Non-pigmented ciliary epithelial cell (primary cell): ENCODE results near the gene FAM117B.
"Not testable (repeated sequence)": the region's sequence is repeated elsewhere in the genome, so short reads cannot be mapped to it uniquely, and the experiment has no call there.

Experiments
- DNase-seq: peaks from one replicate; pipeline ENCODE4 v3.0.0-alpha.2; 2010; ENCODE audit warnings: low read depth

FAM117B gene

DNA sequence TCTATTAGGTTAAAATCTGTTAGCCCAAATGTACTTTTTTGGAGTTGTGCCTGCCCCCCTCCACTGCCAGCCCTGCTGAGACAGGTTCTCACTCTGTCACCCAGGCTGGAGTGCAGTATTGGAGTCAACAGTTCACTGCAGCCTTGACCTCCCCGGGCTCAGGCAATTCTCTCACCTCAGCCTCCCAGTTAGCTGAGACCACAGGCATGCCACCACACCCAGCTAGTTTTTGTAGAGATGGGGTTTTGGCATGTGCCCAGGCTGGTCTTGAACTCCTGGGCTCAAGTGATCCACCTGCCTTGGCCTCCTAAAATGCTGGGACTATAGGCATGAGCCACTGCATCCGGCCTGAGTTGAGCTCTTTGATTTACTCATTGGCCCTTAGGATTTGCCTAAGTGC is 126.1 kb downstream of the FAM117B start:
- DNase-seq = no peak

DNA sequence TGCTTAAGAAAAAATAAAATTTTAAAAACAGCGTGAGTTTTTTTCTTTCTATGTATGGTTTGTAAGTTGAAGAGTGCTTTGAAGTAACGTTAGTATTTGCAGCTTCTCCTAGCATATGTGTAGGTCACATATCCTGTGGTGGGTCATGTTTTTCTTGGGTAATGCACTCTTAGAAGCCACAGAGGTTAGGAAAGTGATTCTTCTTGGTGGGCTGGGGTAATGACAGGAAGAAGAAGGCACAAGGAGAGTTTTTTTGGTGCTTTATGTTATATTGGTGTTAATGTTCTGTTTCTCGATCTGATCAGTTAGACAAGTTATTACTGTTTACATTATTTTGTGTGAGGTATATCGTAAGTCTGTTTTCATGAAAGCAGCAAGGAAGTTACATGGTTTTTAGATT is 127.8 kb downstream of the FAM117B start:
- no peak for DNase-seq

DNA sequence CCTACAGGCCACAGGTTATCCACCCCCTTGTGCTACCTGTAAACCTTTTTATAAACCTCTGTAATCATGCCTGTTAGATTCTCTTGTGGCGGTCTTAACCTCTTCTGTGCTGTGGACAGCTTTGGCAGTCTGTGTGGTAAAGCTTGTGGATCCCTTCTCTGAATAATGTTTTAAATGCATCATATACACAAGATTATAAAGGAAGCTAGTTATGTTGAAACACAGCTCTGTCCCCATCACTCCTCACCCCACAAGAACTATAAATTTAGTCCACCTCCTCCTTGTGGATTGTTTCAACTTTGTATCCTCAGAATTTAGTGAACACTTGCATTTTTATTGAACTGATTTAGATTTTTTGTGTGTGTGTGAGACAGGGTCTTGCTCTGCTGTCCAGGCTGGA is 129.1 kb downstream of the FAM117B start:
- no peak for DNase-seq

DNA sequence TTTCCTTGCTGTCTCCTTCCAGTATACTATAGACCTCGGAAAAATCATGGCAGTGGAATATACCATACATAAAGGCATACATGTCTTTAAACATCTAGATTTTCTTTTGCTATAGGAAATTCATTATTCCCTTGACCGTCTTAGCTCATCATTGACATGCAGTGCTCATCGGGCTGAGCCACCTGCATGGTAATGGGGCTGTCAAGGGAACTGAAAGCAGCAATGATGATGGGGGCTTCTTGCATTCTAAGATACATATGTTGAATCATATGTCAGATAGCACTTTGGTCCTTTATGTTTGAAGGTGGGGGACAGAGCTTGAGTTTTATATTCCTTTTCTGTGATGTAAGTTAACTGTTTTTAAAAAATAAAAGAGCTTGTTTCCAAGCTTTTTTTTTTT is 130.2 kb downstream of the FAM117B start:
- DNase-seq = no peak

DNA sequence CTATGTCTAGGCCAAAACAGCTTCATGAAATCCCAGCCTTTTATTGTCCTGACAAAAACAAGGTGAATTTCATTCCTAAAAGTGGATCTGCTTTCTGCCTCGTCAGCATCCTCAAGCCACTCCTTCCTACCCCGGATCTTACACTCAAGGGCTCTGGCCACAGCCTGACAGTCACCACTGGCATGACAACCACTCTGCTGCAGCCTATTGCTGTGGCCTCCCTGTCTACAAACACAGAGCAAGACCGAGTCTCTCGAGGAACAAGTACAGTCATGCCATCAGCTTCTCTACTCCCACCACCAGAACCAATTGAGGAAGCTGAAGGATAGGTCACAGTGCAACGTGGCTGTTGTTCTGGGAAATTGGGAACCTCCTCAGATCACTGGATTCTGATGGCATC is 130.7 kb downstream of the FAM117B start:
- no peak for DNase-seq

DNA sequence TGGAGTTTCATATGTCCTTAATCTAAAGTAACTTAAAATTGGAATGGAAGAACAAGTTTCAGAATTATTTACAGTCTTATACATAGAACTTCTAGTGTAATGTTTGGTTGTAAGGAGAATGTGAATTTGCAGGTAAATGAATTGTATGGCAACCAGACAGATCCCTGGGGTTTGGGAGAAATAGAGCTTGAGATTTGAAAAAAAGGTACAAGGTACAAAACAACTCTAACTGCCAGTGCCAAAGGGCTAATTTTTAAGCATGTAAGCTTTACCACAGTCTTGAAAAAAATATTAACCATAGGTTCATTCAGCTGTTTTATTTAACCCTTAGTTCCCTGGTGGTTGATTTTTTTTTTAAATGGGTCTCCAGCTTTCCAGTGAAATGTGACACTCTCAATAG is 133.5 kb downstream of the FAM117B start:
- DNase-seq = no peak

DNA sequence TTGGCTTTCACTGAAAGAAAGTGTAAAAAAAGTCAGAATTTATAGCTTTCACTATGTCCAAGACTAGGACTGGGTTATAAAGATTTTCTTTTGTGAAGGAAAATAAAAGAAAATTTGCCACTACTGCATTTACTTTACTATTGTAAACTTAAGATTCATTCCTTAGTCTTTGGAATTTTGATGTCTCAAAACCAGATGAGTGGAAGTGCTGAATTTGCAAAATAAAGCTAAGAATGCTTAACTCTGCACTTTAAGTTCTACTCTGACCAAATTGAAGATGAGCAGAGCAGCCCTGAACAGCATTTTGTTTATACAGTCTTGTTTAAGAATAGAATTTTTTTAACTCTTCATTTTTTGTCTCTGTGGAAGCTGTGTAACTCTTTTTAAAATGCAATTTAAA is 134.4 kb downstream of the FAM117B start:
- no peak for DNase-seq

DNA sequence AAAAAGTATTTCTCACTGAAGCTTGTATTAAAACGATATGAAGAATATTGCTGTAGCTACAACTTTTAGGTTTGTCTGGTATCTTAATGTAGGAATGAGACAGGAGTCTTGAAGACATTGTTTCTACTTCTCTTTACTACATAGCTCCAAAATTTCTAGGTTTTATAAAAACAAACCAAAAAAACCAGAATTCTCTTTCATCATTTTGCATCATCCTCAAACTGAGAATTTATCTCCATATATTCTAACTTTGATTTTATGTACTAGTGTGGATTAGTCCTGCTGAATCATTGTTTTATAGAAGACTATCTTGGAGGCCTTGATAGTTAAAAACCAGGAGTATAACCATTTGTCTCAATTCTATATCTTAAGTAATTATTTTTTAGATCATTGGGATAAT is 136.6 kb downstream of the FAM117B start:
- DNase-seq = no peak

DNA sequence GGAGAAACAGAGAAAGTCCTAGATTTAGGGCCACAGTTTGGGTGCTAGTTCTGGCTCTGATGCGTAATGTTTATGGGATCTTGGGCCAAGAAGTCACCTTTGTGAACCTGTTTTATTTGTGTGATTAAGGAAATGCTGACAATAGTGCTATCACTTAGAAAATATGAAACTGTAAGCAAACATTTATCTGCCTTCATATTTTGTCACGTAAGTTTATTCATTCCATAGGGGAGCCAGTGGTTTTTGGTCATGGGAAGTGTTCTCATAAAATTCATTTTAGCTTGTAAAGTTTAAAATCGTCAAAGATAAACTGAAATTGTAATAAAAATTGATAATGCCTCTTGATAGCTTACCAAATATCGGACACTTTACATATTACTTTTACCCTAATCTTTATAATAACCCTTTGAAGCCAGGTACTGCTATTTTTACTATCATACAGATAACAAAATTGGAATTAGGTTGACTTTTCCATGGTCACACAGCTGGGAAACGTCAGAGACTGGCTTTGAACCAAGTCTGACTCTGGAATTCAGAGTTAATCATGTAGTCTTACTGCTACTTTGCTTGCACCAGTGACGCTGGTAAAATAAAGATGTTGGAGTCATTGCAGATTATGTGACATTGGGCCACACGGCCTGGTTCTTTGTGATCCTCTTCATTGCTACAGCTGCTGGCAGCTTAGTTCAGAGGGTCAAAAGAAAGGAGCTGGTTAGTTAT is 137.1 kb downstream of the FAM117B start:
- no peak for DNase-seq

DNA sequence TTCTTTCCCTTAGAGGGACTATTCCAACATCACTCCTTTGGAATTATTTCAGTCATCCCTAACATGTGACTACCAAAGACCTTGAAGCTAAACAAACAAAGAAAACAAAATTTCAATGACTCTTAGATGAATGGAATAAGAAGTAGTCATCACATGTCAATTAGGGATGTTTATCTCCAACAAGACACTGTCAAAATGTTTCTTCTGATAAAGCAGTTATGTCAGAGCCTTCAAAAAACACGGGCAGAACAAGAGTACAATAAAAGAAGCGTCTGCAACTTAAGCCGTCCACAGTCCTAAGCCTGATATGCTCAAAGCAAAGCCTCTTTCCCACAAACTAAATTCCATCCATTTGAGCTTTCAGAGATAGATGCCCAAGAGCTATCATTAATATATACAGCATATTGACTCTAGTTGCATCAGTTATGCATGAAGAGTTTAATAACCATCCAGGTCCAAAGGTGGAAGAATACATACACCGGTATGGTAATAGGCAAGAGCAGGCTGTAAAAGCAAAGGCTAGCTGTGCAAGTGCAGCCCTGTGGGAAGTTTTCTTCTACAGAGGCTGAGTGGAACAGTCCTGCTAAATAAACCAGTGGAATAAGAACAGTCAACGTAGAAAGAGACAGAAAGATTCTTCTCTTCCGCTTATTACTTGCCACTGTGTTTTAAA is 138.7 kb downstream of the FAM117B start:
- no peak for DNase-seq

DNA sequence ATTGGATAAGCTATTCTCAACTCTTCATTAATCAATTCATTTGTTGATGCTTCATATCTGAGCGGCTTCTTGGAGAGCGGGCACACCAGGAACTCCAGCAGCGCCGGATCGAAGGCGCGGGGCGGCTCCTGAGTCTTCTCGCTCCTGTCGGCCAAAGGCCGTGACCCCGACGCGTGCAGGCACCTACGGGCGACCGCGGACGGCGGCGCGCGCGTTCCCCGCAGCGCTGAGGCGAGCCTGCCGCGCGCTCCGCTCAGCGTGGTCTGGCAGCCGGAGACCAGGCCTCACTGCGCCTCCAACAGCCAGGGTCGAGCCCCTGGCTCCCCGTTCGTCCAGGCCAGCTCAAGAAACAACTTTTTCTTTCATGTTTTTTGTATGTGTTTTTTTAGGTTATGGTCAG is 139.3 kb downstream of the FAM117B start:
- no peak for DNase-seq

DNA sequence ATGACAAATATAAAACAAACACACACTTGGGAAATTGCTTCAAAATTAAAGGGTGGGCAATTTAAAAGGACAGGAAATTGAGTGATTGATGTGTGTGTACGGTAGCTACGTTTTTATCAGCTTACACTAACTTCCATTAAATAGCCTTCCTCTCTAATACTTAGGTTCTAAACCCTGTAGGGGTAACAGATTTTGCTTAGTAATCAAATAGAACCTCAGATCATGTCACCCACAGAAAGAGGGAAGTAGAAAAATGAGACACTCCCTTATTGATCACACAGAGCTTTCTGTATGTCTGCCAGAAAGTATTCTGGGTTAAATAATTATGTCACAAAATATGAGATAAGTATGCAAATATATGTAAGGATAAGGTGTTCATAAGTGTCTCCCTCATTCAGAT is 143.4 kb downstream of the FAM117B start:
- no peak for DNase-seq

DNA sequence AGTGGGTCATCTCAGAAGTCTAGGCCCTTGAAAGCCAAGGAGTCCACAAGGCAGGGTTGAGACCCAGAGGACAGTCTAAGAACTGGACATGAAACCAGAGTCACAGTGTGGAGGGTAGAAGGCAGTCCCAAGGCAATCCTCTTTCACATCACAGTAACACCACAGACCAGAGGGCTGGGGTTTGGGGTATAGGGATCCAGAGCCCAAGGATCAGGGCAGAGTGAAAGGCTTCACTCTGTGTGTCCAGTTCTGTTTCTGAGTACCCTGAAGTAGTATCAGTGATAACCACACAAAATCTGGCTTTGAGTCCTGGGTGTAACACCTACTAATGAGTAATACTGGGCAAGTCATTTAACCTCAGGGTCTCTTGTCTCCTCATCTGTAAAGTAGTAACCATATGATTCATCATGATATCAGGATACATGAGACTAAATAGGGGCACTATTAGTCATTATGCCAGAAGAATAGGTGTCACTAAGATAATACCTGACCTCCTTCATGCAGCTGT is 145.8 kb downstream of the FAM117B start:
- peak; percentile 47 for DNase-seq

DNA sequence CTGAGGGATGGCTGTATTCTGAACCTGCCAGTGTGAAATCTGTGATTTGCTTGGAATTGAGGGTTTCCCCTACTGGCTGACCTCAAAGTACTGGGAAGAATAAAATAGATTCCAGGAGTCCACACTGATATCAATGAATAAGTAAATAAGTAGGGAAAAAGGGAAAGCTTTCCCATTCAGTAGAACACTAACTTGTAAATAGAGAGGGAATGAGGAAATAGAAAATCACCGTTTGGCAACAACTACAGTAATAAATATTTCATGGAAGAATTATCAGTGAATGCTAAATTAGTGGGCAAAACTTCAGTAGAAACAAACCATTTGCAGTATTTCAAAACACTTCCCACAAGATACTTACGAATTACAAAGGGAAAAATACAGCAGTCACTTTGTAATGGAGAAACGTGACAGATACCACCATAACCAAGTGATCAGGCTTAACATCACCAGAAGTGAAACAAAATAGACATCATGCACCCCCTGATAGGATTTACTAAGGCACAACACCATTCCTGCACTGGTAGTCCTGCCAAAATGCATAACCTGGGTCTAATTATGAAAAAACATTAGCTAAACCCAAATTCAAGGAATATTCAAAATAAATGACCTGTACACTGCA is 148.3 kb downstream of the FAM117B start:
- no peak for DNase-seq

DNA sequence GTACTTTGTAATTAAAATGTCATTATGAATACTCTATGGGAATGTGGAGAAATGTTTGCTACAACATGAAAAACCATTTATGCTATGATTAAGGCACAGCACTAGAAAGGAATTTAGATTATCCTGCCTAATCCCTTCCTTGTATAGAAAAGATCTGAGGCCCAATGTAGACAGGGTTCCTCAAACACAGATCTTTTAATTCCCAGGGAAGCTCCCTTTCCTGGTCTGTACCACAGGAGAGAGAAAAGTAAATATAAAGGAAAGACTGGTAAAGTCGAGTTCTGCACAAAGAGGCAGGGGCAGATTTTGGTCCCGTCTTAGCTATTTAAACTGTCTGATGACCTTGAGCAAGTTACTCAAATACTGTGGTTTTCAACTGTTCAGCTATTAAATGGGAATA is 152.1 kb downstream of the FAM117B start:
- no peak for DNase-seq

DNA sequence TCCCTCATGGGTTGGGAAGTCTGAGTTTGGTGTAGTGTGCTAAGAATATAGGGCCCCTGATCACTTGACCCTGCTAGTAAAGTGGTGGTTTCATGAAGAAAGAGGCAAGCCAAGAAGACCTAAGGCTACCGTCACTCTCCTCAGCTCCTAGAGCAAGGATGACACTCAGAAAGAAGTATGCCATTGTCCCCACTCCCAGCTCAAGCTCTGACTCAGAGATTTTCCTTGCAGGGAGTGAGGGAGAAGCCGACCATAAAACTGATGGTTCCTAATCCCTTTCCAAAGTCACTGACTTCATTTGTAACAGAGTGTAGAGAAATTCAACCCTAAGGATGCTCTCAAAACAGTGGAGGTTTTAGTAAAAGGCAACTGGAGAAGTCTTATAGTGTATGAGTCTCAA is 155.9 kb downstream of the FAM117B start:
- no peak for DNase-seq

DNA sequence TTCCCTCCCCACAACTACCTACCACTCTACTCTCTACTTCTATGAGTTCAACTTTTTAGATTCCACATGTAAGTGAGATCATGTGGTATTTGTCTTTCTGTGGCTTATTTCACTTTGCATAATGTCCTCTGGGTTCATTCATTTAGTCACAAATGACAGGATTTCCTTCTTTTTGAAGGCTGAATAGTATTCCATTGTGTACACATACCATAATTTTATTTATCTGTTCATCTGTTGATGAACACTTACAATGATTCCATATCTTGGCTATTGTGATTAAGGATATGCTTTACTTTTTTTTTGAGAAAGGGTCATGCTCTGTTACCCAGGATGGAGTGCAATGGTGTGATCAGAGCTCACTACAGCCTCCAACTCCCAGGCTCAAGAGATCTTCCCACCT is 163.2 kb downstream of the FAM117B start:
- DNase-seq = no peak

DNA sequence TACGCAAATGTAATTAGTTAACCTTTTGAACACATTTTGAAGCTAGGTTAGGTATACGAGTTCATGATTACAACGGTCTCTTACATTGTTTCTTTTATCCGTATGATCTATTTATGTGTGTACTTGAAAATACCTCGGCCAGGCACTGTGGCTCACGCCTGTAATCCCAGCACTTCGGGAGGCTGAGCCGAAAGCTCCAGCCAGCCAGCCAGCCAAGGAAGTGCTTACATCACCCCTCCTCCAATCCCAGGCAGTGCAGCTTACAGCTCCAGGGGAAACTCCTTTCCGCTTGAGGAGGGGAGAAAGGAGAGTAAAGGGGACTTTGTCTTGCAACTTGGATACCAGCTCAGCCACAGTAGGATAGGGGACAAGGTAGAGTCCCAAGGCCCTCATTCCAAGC is 171.1 kb downstream of the FAM117B start:
- DNase-seq = not testable (repeated sequence)

DNA sequence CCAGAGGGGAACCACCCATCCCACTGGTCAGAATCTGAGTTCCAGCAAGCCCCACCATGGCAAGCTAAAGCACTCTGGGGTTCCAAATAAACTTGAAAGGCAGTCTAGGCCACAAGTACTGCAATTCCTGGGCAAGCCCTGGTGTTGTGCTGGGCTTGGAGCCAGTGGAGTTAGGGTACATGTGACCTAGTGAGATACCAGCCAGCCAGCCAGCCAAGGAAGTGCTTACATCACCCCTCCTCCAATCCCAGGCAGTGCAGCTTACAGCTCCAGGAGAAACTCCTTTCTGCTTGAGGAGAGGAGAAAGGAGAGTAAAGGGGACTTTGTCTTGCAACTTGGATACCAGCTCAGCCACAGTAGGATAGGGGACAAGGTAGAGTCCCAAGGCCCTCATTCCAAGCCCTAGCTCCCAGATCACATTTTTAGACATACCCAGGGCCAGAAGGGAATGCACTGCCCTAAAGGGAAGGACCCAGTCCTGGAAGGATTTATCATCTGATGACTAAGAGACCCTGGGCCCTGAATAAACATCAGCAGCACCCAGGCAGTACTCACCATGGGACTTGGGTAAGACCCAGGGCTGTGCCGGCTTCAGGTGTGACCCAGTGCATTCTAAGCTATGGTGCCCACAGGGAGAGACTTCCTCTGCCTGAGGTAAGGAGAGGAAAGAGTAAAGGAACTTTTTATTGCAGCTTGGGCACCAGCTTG is 172.8 kb downstream of the FAM117B start:
- peak; percentile 32 for DNase-seq

DNA sequence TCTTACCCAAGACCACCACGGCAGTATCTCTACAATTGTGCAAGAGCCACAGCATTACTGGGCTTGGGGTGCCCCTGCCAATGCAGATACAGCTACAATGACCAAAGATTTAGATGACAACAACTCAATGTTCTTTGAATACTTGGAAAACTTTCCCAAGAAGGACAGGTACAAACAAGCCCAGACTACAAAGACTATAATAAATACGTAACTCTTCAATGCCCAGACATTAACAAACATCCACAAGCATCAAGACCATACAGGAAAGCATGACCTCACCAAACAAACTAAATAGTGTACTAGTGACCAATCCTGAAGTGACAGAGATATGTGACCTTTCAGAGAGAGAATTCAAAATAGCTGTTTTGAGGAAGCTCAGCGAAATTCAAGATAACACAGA is 174.0 kb downstream of the FAM117B start:
- DNase-seq = no peak

DNA sequence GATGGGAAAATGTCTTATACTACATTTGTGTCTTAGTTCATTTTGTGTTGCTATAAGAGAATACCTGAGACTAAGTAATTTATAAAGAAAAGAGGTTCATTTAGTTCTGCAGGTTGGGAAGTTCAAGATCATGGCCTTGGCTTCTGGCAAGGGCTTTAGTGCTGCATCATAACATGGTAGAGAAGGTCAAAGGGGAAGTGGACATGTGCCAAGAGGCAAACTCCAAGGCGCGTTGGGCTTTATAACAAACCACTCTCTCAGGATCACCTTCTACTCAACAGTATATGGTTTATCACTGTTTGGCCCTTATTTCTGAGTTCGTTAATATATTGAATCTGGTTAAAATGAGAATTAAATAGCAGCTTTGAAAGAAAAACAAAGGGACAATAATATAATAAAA is 178.6 kb downstream of the FAM117B start:
- DNase-seq = no peak

DNA sequence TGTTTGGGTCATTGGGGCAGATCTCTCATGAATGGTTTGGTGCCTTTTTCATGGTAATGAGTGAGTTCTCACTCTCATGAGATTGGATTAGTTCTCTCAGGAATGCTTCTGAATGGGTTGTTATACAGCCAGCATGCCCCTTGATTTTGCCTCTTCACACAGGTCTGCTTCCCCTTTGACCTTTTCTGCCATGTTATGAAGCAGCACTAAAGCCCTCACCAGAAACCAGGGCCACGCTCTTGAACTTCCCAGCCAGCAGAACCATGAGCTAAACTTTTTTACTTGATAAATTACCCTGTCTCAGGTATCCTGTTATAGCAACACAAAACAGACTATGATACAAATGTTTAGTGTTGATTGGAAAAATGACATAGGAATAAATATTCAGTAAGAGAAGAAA is 179.5 kb downstream of the FAM117B start:
- DNase-seq = no peak
